Measurements from ENCODE around the gene LRRC46. TPM values are rescaled to one million over a fixed set of nuclear protein-coding genes. Genes with fewer than 3 reads are reported as not detected.
A peak's percentile ranks its signal among the peaks of the same experiment; 100 is the strongest.

The LRRC46 gene
- total RNA-seq, 1 donor from 2014 or later = 0.05 TPM

DNA sequence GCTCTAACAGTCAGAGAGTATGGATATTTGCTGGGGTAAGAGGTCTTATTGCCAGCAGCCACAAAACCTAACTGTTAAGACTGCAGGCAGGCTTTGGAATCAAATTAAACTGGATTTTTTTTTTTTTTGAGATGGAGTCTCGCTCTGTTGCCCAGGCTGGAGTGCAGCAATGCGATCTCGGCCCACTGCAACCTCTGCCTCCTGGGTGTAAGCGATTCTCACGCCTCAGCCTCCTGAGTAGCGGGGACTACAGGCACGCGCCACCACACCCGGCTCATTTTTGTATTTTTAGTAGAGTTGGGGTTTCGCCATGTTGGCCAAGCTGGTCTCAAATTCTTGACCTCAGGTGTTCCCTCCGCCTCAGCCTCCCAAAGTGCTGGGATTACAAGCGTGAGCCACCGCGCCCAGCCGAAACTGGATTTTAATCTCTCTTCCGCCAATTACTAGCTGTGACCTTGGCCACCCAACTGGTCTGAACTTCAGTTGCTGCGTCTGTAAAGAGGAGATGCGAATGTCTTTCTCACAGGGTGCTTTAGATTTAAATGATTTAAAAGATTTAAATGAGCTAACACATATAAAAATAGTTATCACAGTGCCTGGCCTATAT is 971 bp upstream of the LRRC46 start:
- no peak for DNase-seq (ENCODE audit: low read depth)

DNA sequence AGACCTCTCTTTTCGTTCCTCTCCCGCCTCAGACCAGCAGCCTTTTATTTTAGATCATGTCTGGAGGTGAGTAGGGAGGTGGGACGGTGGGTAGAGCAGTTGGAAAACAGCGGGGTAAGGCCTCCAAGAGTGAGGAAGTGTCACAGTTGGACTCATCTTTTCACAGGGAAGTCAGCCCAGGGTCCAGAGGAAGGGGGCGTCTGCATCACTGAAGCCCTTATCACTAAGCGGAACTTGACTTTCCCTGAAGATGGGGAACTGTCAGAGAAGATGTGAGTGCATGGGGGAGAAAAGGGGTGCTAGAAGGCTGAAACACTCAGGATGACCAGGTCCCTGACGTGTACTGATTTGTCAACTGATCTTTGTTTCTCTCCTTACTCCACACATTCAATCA is 461 bp downstream of the LRRC46 start:
- no peak for DNase-seq (ENCODE audit: low read depth)

DNA sequence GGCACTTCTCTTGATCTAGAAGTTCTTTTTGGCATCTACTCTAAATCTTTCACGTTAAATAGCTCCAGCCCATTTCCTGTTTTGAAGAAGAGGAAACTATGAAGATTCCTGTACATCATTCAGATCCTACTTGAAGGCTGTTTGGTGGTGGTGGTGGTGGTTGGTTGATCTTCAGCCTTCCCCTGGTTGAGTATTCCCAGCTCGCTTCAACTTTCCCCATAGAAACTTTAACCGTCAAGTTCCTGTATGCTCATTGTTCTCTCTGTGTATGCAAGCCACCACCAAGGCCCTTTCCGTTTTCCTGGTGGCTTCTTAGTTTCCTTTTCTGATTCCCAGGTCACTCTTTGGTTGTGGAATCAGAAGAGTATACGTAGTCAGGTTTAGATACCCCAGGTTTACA is 3.3 kb downstream of the LRRC46 start:
- no peak for DNase-seq (ENCODE audit: low read depth)

DNA sequence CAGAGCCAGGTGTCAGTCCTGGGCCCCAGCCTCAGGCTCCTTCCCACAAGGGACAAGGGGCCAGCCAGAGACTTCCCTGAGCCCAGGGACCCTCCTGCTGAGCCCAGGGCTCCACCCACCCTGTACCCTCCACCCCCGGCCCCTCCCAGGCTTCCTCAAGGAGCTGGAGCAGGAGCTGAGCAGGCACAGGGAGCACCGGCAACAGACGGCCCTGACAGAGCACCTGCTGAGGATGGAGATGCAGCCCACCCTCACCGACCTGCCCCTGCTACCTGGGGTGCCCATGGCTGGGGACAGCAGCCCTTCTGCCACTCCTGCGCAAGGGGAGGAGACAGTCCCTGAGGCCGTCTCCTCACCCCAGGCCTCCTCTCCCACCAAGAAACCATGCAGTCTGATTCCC is 5.1 kb downstream of the LRRC46 start:
- no peak for DNase-seq (ENCODE audit: low read depth)

DNA sequence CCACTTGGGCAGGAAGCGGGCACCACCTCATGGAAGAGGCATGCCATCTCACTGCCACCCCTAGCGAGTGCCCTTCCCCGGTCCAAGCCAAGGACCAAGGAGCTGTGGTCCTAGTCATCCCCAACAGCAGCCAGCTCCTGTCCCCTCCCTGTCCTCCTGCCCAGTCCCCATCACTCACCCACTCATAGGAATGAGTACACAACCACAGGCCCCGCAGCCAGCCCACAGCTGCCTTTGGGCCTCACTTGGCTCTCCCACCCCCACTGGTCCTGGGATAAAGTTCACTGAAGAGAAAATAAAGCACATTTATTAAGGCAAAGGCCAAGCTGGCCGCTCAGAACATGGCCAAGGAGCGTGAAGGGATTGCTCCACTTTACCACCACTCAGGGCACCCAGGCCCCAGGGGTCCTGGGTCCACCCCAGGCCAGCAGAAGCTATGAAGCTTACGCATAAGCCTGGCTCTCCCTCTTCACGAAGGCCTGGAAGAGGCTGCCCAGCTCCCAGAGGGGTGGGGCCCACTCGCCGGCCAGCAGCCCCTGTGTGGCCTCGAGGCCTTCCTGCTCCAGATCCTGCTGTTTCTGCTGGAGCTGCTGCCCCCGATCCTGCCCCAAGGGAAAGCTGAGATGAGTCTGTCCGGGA is 6.0 kb downstream of the LRRC46 start:
- peak; percentile 97 for DNase-seq (ENCODE audit: low read depth)

DNA sequence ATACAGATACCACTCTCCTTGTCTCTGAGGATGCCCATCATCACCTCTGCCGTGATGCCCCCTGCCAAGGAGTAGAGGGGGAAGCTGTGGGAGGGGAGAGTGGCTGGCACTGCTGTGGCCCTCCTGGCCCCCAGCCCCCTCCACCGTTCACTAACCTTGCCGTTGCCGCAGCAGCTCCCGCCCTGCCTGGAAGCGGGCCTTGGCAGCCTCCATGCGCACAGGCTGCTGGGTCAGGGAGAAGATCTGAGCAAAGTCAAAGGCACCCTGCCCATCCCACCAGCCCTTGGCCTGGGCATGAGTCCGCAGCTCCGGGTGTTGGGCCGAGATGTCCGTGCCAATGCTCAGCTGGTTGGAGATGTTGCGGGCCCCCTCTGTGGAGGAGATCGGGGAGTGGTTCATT is 7.2 kb downstream of the LRRC46 start:
- no peak for DNase-seq (ENCODE audit: low read depth)

DNA sequence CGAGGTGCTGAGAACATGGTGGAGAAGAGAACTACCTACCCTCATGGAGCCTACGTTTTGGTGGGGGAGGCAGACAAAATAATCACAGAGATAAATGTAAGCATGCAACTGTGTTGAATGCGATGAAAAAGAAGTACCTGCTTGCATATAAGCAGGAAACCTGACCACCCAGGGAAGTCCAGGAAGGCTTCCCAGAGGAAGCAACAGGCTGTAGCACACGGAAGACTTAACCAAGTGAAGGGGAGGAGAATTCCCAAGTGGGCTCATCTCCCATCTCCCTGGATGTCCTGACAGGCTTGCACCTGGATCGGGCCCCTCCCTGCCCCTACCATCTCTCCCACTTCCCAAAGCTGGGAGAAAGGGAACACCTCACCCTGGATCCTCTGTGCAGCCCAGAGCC is 7.6 kb downstream of the LRRC46 start:
- no peak for DNase-seq (ENCODE audit: low read depth)

DNA sequence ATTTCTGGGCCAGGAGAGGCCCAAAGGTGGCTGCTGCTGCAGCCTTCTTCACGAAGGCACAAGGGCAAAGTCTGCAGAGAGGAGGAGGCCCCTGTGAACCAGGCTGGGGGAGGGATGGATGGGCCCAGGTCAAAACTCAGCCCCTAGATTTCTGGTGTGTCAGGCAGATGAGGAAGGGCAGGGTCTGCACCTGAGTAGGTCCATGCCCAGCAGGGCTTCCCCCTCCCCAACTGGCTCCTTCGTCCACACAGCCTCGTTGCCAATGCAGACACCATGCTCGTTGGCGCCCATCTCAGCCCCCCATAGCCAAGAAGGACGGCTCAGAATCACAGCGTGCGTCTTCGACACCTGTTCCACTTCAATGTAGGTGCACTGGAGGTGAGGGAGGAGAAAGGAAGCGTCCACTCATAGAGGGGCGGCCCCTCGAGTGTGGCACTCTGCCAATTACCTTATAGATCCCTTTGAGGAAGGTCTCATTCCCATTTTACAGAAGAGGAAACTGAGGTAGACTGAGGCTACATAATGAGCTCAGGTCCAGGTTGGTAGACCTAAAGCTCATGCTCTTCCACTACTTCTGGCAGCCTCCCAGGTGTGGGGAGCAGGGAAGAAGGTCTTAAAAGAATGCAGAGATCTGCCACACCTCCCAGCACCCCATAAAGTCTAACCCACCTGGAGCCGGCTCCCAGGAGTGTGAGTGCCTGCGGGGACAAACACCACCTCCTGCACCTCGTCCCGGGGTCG is 8.7 kb downstream of the LRRC46 start:
- peak; percentile 10 for DNase-seq (ENCODE audit: low read depth)

DNA sequence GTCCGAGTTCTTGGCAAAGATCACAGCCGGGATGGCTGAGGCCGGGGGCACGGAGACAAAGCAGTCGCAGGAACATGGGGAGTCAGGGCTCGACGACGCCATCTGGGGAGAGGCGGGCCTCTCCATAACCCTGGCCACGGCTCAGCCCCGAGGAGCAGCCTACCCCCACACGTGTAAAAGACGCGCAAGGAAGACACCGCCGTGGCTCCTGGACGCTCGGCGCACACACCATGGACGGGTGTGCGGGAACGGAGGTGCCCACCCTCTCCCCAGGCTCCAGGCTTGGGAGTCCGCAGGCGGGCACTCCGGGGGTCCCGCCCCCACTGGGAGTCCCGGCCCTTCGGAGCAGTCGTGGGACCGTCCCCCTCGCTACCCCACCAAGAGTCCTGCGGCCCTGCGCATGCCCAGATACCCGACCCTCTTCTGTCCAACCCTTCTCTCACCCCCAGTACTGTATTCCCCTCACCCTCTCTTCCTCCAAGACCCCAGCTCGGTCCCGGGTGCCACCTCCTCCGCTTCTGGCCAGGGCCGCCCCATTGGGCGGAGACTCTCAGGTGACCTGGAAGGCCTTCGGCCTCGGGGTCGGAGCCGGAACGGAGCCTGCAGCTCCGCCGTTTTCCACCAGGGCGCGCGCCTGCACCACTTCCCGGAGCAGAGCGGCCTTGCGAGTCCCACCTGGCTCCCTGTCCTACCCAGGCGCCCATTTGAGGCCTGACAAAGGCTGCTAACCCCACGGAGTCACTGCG is 9.4 kb downstream of the LRRC46 start, which contains the start of gene SCRN2:
Gene SCRN2, minus strand, starts transcription at position 532 of the 746 bp plus-strand sequence. Its CDS starts 430 bp downstream, at position 102.
- DNase-seq (ENCODE audit: low read depth) = peak; percentile 91

DNA sequence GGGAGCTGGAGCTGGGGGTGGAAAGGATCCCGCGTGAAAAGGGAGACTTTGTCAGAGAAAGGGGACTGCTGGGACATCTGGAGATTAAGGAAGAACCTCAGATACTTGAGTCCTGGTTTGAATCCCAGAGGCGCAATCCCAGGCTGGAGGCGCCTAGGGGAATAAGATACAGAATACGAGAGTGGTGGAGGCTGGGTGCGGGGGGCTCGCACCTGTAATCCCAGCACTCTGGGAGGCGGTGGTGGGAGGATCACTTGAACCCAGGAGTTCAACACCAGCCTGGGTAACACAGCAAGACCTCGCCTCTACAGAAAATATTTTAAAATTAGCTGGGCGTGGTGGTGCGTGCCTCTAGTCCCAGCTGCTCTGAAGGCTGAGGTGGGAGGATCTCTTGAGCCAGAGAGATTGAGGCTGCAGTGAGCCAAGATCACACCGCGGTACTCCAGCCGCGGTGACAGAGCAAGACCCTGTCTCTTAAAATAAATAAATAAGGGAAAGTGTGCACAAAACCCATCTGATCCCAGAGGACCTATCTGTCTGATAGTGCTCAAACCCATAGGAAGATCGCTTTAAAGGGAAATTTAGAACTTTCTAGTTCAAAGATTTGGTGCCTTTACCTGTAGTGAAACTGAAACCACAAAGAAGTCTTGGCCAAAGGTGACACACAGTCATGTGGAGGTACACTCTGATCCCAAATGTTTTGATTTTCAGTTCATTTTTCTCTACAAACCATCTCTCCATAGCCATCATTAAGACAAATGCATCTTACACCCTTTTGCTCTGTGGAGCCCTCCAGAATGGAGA is 10.2 kb downstream of the LRRC46 start:
- no peak for DNase-seq (ENCODE audit: low read depth)

DNA sequence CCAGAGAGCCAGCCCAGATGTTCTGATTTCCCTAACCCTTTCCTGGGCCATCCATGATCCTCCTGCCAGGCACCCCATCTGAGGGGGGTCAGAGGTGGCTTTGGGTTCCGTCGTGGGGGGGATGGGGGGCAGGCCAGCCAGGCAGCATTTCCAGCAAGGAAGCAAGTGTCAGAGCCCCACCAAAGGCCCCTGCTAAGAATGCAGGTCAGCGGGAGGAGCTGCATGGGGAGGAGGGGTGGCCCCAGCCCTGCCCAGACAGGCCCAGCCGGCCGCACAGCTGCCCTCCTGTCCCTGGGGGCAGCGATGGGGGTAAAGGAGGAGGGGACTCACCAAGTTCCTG is 11.9 kb downstream of the LRRC46 start:
- no peak for DNase-seq (ENCODE audit: low read depth)

DNA sequence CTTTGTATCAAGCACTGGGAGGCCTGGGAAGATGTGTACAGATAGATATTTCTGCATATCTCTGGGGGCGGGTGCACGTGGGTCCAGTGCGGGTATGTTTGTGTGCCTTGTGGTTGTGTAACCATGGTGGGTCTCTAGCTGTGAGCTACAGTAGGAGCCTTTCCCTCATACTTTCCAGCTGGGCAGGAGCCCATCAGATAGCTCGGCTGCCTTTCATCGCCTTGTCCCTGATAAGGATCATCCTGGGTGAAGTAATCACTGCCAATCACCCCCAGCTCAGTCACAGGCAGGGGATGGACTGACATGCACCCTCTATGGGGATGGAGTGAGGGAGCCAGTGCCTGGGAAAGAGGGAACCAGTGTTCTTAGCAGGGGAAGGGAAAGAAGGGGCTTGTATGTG is 12.8 kb downstream of the LRRC46 start:
- DNase-seq (ENCODE audit: low read depth) = no peak

DNA sequence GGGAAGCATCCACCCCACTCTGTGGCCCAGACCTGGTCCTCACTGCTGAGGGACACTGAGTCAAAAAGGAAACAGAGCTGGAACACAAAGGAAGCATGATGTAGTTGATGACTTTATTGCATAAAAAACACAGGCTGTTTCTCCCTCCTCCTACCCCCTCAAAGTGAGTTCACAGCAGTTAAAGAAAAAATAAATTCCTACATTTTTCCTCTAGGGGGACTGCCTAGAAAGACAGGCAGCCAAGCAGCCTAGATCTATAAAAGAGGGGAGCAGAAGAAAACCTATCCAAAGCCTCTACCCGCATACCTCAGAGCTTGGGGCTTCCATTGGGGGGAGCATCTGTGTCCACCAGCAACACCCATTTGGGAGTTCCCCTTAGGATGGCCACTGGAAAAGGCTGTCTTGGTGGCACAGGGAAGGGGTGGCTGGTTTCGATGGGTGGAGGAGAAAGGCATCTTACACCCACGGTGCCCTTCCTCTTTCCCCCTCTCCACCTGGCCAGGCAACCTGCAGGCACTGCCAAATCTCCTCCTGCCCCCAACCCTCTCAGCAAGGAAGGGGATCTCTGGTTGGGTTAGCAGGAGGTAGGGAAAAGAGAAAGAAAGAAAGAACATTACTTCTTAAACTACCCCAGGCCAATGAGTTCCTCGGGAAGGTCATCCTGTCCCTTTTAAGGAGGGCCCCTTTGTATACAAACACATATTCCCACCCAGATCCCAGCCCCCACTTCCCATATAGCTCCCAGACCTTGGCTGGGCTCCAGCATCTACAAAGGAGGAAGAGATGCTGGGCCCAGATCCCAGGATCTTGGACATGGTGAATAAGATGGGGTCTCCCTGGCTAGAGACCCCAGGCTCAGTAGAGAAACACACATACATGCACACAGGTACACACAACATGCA is 13.6 kb downstream of the LRRC46 start:
- no peak for DNase-seq (ENCODE audit: low read depth)

DNA sequence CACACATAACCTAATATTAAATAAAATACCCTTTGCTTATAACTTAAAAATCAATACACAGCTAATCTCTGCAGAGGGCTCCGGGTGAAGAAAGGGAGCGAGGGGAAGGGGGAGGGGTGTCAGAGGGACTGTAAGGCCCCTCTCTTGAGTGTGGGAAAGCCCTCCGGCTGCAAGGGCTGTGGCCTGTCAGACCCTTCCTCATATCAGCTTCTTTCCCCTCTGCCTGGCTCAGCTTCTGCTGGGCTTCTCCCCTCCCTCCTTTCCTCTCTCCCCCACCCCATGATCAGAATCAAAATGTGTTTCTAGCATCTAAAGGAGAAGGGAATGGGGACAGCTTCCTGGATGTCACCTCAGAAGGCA is 14.2 kb downstream of the LRRC46 start:
- no peak for DNase-seq (ENCODE audit: low read depth)

DNA sequence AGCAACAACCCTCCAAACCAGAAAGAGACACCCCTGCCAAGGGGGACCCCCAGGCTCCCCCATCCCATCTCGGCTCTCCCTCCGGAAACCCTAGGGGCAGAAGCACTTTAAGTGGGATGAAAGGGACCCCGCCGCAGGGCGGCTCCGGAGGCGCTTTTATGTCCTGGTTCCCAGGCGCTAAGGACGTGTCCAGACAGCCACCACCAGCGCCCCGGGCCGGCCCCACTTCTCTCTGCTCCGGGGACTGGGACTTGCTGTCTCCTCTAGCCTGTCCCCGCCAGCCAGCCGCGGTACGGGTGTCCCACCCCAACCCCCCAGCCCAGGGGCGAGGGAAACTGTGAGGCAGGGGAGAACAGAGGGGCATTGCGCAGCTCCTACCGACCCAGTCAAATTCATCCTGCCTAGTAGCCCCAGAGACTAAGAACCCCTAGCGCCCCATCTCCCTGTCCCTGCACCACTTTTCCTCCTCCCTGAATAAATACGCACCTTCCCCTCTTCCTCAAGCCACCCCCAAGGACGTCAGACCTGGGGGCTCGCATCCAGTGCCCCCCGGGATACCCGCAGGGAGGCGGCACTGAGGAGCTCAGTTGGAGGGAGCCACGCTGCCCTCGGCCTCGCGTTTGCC is 15.4 kb downstream of the LRRC46 start:
- DNase-seq (ENCODE audit: low read depth) = no peak

DNA sequence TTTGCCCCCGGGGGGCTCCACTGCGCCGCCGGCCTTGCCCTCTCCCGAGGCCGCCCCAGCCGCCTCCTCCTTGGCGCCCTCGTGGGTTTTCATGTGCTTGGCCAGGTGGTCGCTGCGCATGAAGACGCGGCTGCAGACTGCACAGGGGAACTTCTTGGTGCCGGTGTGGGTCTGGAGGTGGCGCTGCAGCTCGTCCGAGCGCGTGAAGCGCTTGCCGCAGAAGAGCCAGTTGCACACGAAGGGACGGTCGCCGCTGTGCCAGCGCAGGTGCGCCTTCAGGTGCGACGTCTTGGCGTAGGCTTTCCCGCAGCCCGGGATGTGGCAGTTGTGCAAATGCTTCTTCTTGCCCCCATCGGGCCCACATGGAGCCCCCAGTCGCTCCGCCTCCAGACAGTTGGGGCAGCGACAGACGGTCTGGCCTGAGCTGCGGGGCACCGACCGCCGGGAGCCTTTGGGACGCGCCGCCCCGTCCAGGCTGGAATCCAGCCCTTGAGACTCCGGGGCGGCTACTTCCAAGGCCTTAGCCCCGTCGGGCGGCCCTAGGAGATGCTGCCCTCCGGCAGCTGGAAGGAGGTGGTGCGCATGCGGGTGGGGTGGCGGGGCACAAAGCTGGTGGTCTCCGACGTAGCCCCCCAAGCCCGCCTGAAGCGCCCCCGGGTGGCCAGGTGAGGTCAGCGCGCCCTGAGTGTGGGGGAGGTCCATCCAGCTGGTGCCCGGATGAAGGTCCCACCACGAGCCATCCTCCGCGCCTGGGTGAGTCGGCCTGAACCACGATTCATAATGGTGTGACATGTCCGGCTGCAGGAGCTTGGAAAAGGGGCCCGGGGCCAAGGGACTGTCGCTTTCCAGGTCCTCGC is 16.1 kb downstream of the LRRC46 start:
- DNase-seq (ENCODE audit: low read depth) = no peak

DNA sequence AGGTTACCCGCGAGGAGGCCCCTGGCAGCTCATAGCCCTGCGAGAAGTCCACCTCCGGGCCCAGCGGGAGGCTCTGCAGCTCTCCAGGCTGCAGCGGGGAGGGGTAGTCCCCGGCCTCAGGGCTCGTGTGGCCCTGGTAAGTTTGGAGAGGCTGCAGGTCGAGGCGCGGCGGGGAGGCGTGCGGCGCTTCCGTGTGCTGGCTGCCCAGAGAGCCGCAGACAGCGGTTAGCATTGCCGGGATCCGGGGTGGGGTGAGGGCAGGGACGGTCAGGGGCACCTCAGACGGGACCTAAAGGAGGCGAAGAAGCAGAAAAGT is 16.7 kb downstream of the LRRC46 start:
- no peak for DNase-seq (ENCODE audit: low read depth)

DNA sequence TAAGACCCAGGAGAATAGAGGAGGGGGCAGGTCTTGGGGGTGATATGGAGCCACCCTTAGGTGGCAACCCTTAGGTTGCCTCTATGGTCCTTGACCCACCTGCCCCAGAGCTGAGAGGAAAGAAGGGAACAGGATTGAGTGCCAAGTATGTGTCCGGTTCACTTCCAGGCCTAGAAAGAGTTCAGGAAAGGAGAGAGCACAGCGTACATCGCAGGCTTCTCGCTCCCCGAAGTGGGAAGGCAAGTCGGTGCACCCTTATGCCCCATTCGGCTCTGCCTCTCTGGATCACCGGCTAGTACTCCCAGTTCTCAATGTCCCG is 18.9 kb downstream of the LRRC46 start:
- no peak for DNase-seq (ENCODE audit: low read depth)
